Subcutaneous abdominal adipose tissue (tissue), 5 donors: Measurements from ENCODE around the gene TWSG1.

Experiments used
- H3K27ac ChIP-seq: one replicate; pipeline ENCODE4 v1.7.0; 2013; ENCODE audit warnings: low read depth, mild to moderate bottlenecking, inconsistent platforms, low read length, moderate library complexity
- H3K27me3 ChIP-seq, 5 donors: one replicate each; pipeline ENCODE4 v1.7.0; 2013; ENCODE audit warnings: low read length in 5 of 5, inconsistent platforms in 1 of 5; ENCODE audit not compliant: control insufficient read depth in 5 of 5, insufficient read depth in 4 of 5
- H3K36me3 ChIP-seq, 5 donors: one replicate each; pipeline ENCODE4 v1.7.0; 2013; ENCODE audit warnings: low read length in 5 of 5; ENCODE audit not compliant: control insufficient read depth in 5 of 5, insufficient read depth in 5 of 5
- H3K4me1 ChIP-seq, 5 donors: one replicate each; pipeline ENCODE4 v1.7.0; 2013; ENCODE audit warnings: low read length in 5 of 5, mild to moderate bottlenecking in 3 of 5, moderate library complexity in 1 of 5; ENCODE audit not compliant: control insufficient read depth in 5 of 5, insufficient read depth in 5 of 5
- H3K4me3 ChIP-seq, 5 donors: one replicate each; pipeline ENCODE4 v1.7.0; 2013; ENCODE audit warnings: low read length in 5 of 5, low read depth in 1 of 5
- H3K9ac ChIP-seq, 5 donors: one replicate each; pipeline ENCODE4 v1.7.0; 2013; ENCODE audit warnings: low read length in 5 of 5, mild to moderate bottlenecking in 4 of 5, moderate library complexity in 3 of 5
- H3K9me3 ChIP-seq, 5 donors: one replicate each; pipeline ENCODE4 v1.7.0; 2013; ENCODE audit warnings: low read length in 5 of 5; ENCODE audit not compliant: control insufficient read depth in 5 of 5
- donor health status: healthy.
- donor health status: healthy.
- donor health status: healthy.
- donor health status: healthy.
- donor health status: healthy.

The TWSG1 gene

DNA sequence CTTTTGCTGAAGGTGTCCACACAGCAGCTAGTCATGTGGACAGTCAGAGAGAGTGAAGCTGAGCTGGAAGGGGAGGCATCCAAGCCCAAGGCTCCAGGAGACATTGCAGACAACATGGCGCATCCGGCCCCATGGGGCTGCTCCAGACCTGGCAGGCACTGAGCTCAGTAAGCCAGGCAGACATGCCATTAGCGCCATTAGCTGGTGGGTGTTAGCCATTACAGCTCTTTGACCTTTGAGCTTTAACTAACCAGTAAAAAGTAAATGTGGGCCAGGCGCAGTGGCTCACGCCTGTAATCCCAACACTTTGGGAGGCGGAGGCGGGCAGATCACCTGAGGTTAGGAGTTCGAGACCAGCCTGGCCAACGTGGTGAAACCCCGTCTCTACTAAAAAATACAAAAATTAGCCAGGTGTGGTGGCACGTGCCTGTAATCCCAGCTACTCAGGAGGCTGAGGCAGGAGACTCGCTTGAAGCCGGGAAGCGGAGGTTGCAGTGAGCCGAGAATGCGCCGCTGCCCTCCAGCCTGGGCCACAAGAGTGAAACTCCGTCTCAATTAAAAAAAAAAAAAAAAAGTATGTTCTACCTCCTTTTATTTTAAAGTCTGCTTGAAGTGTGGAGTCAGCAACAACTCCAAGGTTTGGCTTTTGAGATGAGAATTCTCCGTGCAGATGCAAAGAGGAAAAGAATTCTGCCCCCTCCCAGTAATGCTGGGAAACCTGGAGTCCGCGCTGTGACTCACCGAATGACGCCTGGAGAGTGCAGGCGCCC lies 69.4 kb downstream of the TWSG1 start:
- Histone ChIP-seq H3K4me3 (peak overlapping the region in 4 of 5 donors; percentile 22 to 58 (median 42)), H3K27ac (no peak overlapping the region), H3K27me3 (no peaks in the 10 kb centered on the region), H3K9ac (no peak overlapping the region), H3K36me3 (no peaks in the 10 kb centered on the region), H3K4me1 (peaks cover 0 to 3% (median 0%) of the 10 kb centered on the region in 5 donors), H3K9me3 (no peaks in the 10 kb centered on the region)

GRCh38 chr18:9404565-9405060 lies 70.0 kb downstream of the TWSG1 start:
- H3K4me3 ChIP-seq = peak overlapping the region in 4 of 5 donors; percentile 22 to 58 (median 42)
- H3K27me3 ChIP-seq = no peaks in the 10 kb centered on the region
- H3K9me3 ChIP-seq = no peaks in the 10 kb centered on the region
- H3K4me1 ChIP-seq = peaks cover 0 to 3% (median 0%) of the 10 kb centered on the region in 5 donors
- peak overlapping the region in 1 of 5 donors; percentile 41 for H3K9ac ChIP-seq
- H3K36me3 ChIP-seq = no peaks in the 10 kb centered on the region
- H3K27ac ChIP-seq = no peak overlapping the region

DNA sequence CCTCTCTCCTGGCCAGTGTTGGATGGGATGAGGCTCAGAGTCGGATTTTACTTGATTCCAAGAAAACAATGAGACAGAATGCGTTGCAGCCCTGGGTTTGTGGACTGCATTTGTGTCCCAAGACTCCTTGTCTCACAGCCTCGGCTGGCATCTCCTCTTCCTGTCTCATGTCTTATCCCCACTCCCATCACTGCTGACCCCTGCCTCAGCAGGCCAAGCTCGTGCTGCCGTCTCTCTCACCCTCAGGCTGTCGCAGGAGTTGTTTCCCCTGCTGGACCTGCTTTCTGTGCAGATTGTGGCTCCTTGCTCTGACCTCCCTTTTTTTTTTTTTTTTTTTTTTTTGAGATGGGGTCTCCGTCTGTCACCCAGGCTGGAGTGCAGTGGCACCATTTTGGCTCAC lies 70.6 kb downstream of the TWSG1 start:
- Histone ChIP-seq H3K27me3 (no peaks in the 10 kb centered on the region), H3K4me1 (peaks cover 0 to 3% (median 0%) of the 10 kb centered on the region in 5 donors), H3K9me3 (no peaks in the 10 kb centered on the region), H3K27ac (no peak overlapping the region), H3K4me3 (peak overlapping the region in 1 of 5 donors; percentile 51), H3K9ac (peak overlapping the region in 1 of 5 donors; percentile 41), H3K36me3 (no peaks in the 10 kb centered on the region)

DNA sequence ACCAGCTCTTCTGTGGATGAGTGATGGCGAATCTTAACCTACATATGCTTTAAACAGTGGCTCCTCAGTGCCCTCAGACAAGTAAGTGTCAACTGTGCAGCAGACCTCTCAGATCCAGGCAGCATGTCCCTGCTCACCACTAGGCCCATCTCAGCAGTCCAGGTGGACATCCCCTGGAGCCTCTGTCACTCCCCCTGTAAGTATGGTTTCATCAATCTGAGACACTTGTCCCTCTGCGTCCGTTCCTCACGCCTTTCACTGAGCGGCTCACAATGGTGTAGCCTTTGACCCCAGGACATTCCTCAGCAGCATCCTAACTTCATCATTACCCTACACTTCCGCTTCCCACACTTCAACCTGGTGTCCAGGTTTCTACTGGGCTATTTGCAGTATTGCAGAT lies 71.4 kb downstream of the TWSG1 start:
- H3K27me3 ChIP-seq = no peaks in the 10 kb centered on the region
- H3K4me1 ChIP-seq = peaks cover 0 to 3% (median 0%) of the 10 kb centered on the region in 5 donors
- H3K9me3 ChIP-seq = peaks cover 0 to 4% (median 0%) of the 10 kb centered on the region in 5 donors
- no peaks in the 10 kb centered on the region for H3K36me3 ChIP-seq
- no peak overlapping the region for H3K4me3 ChIP-seq
- H3K9ac ChIP-seq = no peak overlapping the region
- H3K27ac ChIP-seq = no peak overlapping the region

DNA sequence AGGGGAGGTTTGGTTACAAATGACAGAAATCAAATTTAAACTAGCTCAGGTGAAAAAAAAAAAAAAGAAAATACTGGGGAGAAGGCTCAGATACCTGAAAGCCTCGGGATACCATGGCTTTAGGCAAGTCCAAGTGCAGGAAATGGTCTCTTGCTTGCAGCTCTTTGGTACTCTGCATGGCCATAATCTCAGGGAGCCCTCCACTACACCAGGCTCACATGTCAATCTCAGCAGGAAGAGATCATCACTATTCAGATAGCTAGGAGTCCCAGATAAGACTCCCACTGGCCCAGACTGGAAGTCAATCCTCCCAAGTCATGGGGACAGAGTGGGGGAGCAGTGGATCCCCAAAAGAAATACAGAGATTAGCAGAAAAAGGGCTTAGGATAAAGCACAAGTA lies 75.9 kb downstream of the TWSG1 start:
- Histone ChIP-seq H3K4me3 (no peak overlapping the region), H3K27ac (no peak overlapping the region), H3K36me3 (no peaks in the 10 kb centered on the region), H3K9me3 (peaks cover 0 to 4% (median 0%) of the 10 kb centered on the region in 5 donors), H3K9ac (no peak overlapping the region), H3K4me1 (no peaks in the 10 kb centered on the region), H3K27me3 (no peaks in the 10 kb centered on the region)

- Histone ChIP-seq H3K4me1 (peaks cover 0 to 13% (median 10%) of the 10 kb centered on the region in 5 donors), H3K27me3 (no peaks in the 10 kb centered on the region), H3K36me3 (no peaks in the 10 kb centered on the region), H3K9ac (no peak overlapping the region), H3K4me3 (no peak overlapping the region), H3K9me3 (peaks cover 0 to 4% (median 0%) of the 10 kb centered on the region in 5 donors), H3K27ac (no peak overlapping the region)
These were observed 79.0 kb downstream of the TWSG1 start for GRCh38 chr18:9413576-9413975.

GRCh38 chr18:9416563-9417072 lies 82.0 kb downstream of the TWSG1 start:
- Histone ChIP-seq H3K4me1 (peaks cover 0 to 13% (median 10%) of the 10 kb centered on the region in 5 donors), H3K9ac (no peak overlapping the region), H3K4me3 (peak overlapping the region in 4 of 5 donors; percentile 3 to 50 (median 40)), H3K27me3 (no peaks in the 10 kb centered on the region), H3K27ac (no peak overlapping the region), H3K9me3 (no peaks in the 10 kb centered on the region), H3K36me3 (no peaks in the 10 kb centered on the region)

DNA sequence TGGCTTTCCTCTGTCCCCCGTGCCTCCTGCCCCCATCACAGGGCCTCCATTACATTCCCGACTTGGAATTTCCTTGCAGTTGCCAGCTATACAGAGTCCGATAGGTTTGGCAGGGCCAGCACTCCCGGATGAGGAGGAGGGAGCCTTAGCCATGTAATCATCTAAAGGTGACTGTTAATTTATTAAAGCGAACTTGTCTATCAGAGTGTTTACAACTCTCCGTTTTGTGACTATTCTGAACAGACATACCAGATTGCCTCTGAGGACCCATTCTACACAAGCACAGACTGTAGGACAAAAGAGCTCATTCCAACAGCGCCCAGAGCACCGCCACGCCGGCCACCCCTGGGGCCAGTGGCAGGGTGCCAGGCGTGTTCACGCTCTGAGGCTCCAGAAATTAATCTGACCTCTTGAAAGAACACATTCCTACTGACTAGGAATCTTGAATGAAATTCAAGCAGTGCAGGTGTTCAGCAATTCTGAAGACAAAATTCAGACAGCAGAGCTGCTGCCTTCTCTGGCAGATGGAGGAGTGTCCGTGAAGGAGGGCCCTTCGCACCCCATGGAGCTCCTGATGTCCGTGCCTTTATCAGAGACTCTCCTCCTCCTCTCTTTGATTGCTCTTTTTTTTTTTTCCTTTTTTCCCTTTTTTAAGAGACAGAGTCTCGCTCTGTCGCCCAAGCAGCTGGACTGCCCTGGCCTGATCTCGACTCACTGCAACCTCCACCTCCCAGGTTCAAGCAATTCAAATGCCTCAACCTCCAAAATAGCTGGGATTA lies 82.7 kb downstream of the TWSG1 start:
- Histone ChIP-seq H3K36me3 (no peaks in the 10 kb centered on the region), H3K4me1 (peaks cover 0 to 13% (median 10%) of the 10 kb centered on the region in 5 donors), H3K9me3 (no peaks in the 10 kb centered on the region), H3K27me3 (peaks cover 0 to 2% (median 0%) of the 10 kb centered on the region in 5 donors), H3K4me3 (peak overlapping the region; percentile 3 to 50 (median 42)), H3K27ac (no peak overlapping the region), H3K9ac (no peak overlapping the region)

GRCh38 chr18:9418047-9418690 lies 83.6 kb downstream of the TWSG1 start:
- H3K27ac ChIP-seq = no peak overlapping the region
- peaks cover 0 to 2% (median 0%) of the 10 kb centered on the region in 5 donors for H3K27me3 ChIP-seq
- peaks cover 0 to 13% (median 10%) of the 10 kb centered on the region in 5 donors for H3K4me1 ChIP-seq
- no peaks in the 10 kb centered on the region for H3K9me3 ChIP-seq
- H3K9ac ChIP-seq = no peak overlapping the region
- H3K36me3 ChIP-seq = no peaks in the 10 kb centered on the region
- no peak overlapping the region for H3K4me3 ChIP-seq
